SK-N-SH (cell line): Measurements from ENCODE around the gene MLKL. TPM values are rescaled to one million over a fixed set of nuclear protein-coding genes. Genes with fewer than 3 reads are reported as not detected.

Source experiments
- CTCF ChIA-PET: fragments of 300-600, 350-600 bp; formaldehyde crosslinking; extraction: SDS; loops from one replicate; lab custom pipeline; 2021; lab: Yijun Ruan, JAX
- POLR2A ChIA-PET: fragments of 350-600 bp; sonication (Branson Sonifier 250); formaldehyde crosslinking; extraction: SDS; loops from one replicate; lab custom pipeline; 2020; ENCODE audit warnings: antibody characterized with exemption, inconsistent platforms; lab: Yijun Ruan, JAX
- DNase-seq: peaks from one replicate; pipeline ENCODE4 v3.0.0; 2012
- H2AFZ ChIP-seq: fragments of 200-600 bp; sonication (generic); 2 replicates; pipeline ENCODE4 v1.8.1; 2016; ENCODE audit warnings: antibody characterized with exemption, mild to moderate bottlenecking, low read depth
- H3F3A ChIP-seq: fragments of 200-600 bp; sonication (generic); replicated peaks from 2 replicates; pipeline ENCODE3; 2016; ENCODE audit warnings: antibody characterized with exemption, mild to moderate bottlenecking; ENCODE audit not compliant: insufficient read depth
- H3K27ac ChIP-seq, 2 experiments: fragments of 200-500 bp in 1 of 2; fragments of 200-600 bp in 1 of 2; sonication (Bioruptor generic) in 1 of 2; sonication (generic), shearing (Covaris generic) in 1 of 2; 2 replicates each; pipeline versions ENCODE4 v1.5.1 to v1.6.1; 2014 to 2016; ENCODE audit warnings: low read depth in 2 of 2, inconsistent platforms in 1 of 2, low read length in 1 of 2, mild to moderate bottlenecking in 1 of 2, mixed read lengths in 1 of 2
- H3K27me3 ChIP-seq: fragments of 200-600 bp; sonication (generic), shearing (Covaris generic); 2 replicates; pipeline ENCODE4 v1.6.1; 2016; ENCODE audit warnings: mixed run types; ENCODE audit not compliant: insufficient read depth
- H3K36me3 ChIP-seq, 2 experiments: fragments of 200-500 bp in 1 of 2; fragments of 200-600 bp in 1 of 2; sonication (Bioruptor generic) in 1 of 2; sonication (generic) in 1 of 2; replicated peaks in 1 of 2; 2 replicates each; pipeline versions ENCODE3 to v1.5.1; 2014 to 2016; ENCODE audit warnings: low read length in 1 of 2, mild to moderate bottlenecking in 1 of 2; ENCODE audit not compliant: insufficient read depth in 2 of 2, control insufficient read depth in 1 of 2
- H3K4me1 ChIP-seq, 2 experiments: fragments of 200-500 bp in 1 of 2; fragments of 200-600 bp in 1 of 2; sonication (Bioruptor generic) in 1 of 2; sonication (generic), shearing (Covaris generic) in 1 of 2; 2 replicates each; pipeline versions ENCODE4 v1.5.1 to v1.6.1; 2014 to 2016; ENCODE audit warnings: low read depth in 1 of 2, low read length in 1 of 2, mixed run types in 1 of 2; ENCODE audit not compliant: insufficient read depth in 2 of 2, control insufficient read depth in 1 of 2
- H3K4me2 ChIP-seq: fragments of 200-600 bp; sonication (generic), shearing (Covaris generic); 2 replicates; pipeline ENCODE4 v1.6.1; 2017; ENCODE audit warnings: mixed run types
- H3K4me3 ChIP-seq, 2 experiments: fragments of 200-500 bp in 1 of 2; fragments of 200-600 bp in 1 of 2; sonication (Bioruptor generic) in 1 of 2; sonication (generic), shearing (Covaris generic) in 1 of 2; 2 replicates each; pipeline versions ENCODE4 v1.5.1 to v1.8.1; 2014 to 2016; ENCODE audit warnings: low read depth in 2 of 2, inconsistent platforms in 1 of 2, low read length in 1 of 2, mild to moderate bottlenecking in 1 of 2, mixed read lengths in 1 of 2, moderate library complexity in 1 of 2
- H3K79me2 ChIP-seq: fragments of 200-600 bp; sonication (generic); 2 replicates; pipeline ENCODE4 v1.8.1; 2017; ENCODE audit warnings: mild to moderate bottlenecking; ENCODE audit not compliant: insufficient read depth
- H3K9ac ChIP-seq: fragments of 200-600 bp; sonication (generic); 2 replicates; pipeline ENCODE4 v1.6.1; 2017; ENCODE audit warnings: mixed run types
- H3K9me2 ChIP-seq: fragments of 200-600 bp; sonication (generic); 2 replicates; pipeline ENCODE4 v1.6.1; 2017; ENCODE audit warnings: mixed run types
- H3K9me3 ChIP-seq: fragments of 200-600 bp; sonication (generic); 2 replicates; pipeline ENCODE4 v1.6.1; 2017; ENCODE audit warnings: mixed run types, mild to moderate bottlenecking, moderate library complexity
- H4K20me1 ChIP-seq: fragments of 200-600 bp; sonication (generic); 2 replicates; pipeline ENCODE4 v1.6.1; 2017; ENCODE audit warnings: mild to moderate bottlenecking, mixed run types; ENCODE audit not compliant: insufficient read depth
- CTCF ChIP-seq: fragments of 200-600 bp; sonication (generic); IDR thresholded peaks from 2 replicates; pipeline ENCODE4 v1.6.1; 2017; ENCODE audit warnings: antibody characterized with exemption, mild to moderate bottlenecking, moderate library complexity
- ELF1 ChIP-seq: IDR thresholded peaks from 2 replicates; pipeline ENCODE4 v1.4.0; 2012
- EP300 ChIP-seq, 2 experiments: IDR thresholded peaks; 2 replicates each; pipeline versions ENCODE4 v1.4.0 to v1.6.1; 2012; ENCODE audit warnings: borderline replicate concordance in 1 of 2, low read depth in 1 of 2, low read length in 1 of 2
- EZH2phosphoT487 ChIP-seq: fragments of 200-600 bp; sonication (generic); IDR thresholded peaks from 2 replicates; pipeline ENCODE4 v1.6.1; 2017; ENCODE audit warnings: low read depth, mixed run types, mild to moderate bottlenecking, antibody characterized with exemption, moderate library complexity, borderline replicate concordance
- FOSL2 ChIP-seq: IDR thresholded peaks from 2 replicates; pipeline ENCODE4 v1.4.0; 2012; ENCODE audit warnings: low read depth, mild to moderate bottlenecking, moderate library complexity, borderline replicate concordance
- FOXJ3 ChIP-seq: sonication (generic); formaldehyde crosslinking; IDR thresholded peaks from 2 replicates; pipeline ENCODE4 v1.5.1; 2020; ENCODE audit warnings: mild to moderate bottlenecking, missing genetic modification reagents
- FOXM1 ChIP-seq: IDR thresholded peaks from 2 replicates; pipeline ENCODE4 v1.4.0; 2012; ENCODE audit warnings: low read depth, mild to moderate bottlenecking
- IRF3 ChIP-seq: fragments of 150-350 bp; IDR thresholded peaks from 2 replicates; pipeline ENCODE4 v1.6.1; 2016; ENCODE audit warnings: mild to moderate bottlenecking, low read depth, low read length
- MAX ChIP-seq: IDR thresholded peaks from 2 replicates; pipeline ENCODE4 v1.4.0; 2012; ENCODE audit warnings: low read depth
- RCOR1 ChIP-seq: fragments of 150-350 bp; IDR thresholded peaks from 2 replicates; pipeline ENCODE4 v1.6.1; 2017; ENCODE audit warnings: antibody characterized with exemption, low read length
- TAF1 ChIP-seq: IDR thresholded peaks from 2 replicates; pipeline ENCODE4 v1.6.1; 2012; ENCODE audit warnings: low read depth, mild to moderate bottlenecking, low read length, moderate library complexity, borderline replicate concordance
- USF1 ChIP-seq: IDR thresholded peaks from 2 replicates; pipeline ENCODE4 v1.4.0; 2012; ENCODE audit warnings: low read depth, borderline replicate concordance
- USF2 ChIP-seq: fragments of 150-350 bp; IDR thresholded peaks from 2 replicates; pipeline ENCODE4 v1.6.1; 2017; ENCODE audit warnings: antibody characterized with exemption, low read length, low read depth, borderline replicate concordance
- ZBTB33 ChIP-seq: IDR thresholded peaks from 2 replicates; pipeline ENCODE4 v1.4.0; 2012; ENCODE audit warnings: low read depth, borderline replicate concordance
- WGBS: methylation state at CpG from one replicate; pipeline ENCODE4 v1.1.6; 2017; ENCODE audit warnings: low lambda C conversion rate; 5-methylcytosine and 5-hydroxymethylcytosine counted together
- polyA plus RNA-seq, 3 experiments: library from polyadenylated mRNA; depleted of rRNA; stranded (reverse); fragments of >200 nt; gene quantifications; 2 replicates each; pipeline ENCODE4 v1.2.3, GENCODE V29; 2012

The MLKL gene
- polyA plus RNA-seq, 1 of the 3 experiments (the other 2 are of a cell fraction), result 3.6 TPM

GRCh38 chr16:74743045-74743667 is 42.5 kb upstream of the MLKL start (continued):
- no peak for TF ChIP-seq ZBTB33
- no peak for TF ChIP-seq CTCF
- no peak for TF ChIP-seq TAF1
- no peak for TF ChIP-seq EZH2phosphoT487
- TF ChIP-seq, all 33 proteins: peak for 0

GRCh38 chr16:74742051-74742481 is 41.4 kb upstream of the MLKL start:
- Histone ChIP-seq H3K9ac (no peak overlapping the region), H3K4me2 (no peak overlapping the region), H3K9me2 (no peaks in the 10 kb centered on the region), H4K20me1 (no peaks in the 10 kb centered on the region), H2AFZ (no peak overlapping the region), H3K9me3 (no peaks in the 10 kb centered on the region), H3K36me3 (no peaks in the 10 kb centered on the region), H3K4me3 (no peak overlapping the region), H3K79me2 (no peaks in the 10 kb centered on the region), H3F3A (no peaks in the 10 kb centered on the region), H3K27me3 (no peaks in the 10 kb centered on the region), H3K4me1 (peaks cover 0 to 3% of the 10 kb centered on the region in 2 experiments; a peak in 1 of 4 replicates), H3K27ac (no peak overlapping the region)
- POLR2A ChIA-PET, result no interaction called here
- CTCF ChIA-PET, result interaction anchor here (1.4 kb wide), 1 partner anchor 33 kb away, joined by 3 read pairs; the partner anchor contains the start of gene FA2H
- WGBS, result 53% methylated on average over 10 of the region's 10 CpGs
- no peak for DNase-seq
- TF ChIP-seq EZH2phosphoT487, result no peak
- TF ChIP-seq RCOR1, result no peak
- no peak for TF ChIP-seq CTCF
- no peak for TF ChIP-seq FOXM1
- no peak for TF ChIP-seq USF2
- TF ChIP-seq MAX, result no peak
- no peak for TF ChIP-seq EP300 (IDR thresholded peaks at IDR 0.05; ENCODE audit: borderline replicate concordance in 1 of 2, low read depth in 1 of 2, low read length in 1 of 2)
- no peak for TF ChIP-seq FOXJ3 (CRISPR knock-in tag)
- TF ChIP-seq ELF1, result no peak
- no peak for TF ChIP-seq USF1
- TF ChIP-seq FOSL2, result no peak
- TF ChIP-seq ZBTB33, result no peak
- no peak for TF ChIP-seq IRF3
